ENCODE results near the gene SOD1.

DNA sequence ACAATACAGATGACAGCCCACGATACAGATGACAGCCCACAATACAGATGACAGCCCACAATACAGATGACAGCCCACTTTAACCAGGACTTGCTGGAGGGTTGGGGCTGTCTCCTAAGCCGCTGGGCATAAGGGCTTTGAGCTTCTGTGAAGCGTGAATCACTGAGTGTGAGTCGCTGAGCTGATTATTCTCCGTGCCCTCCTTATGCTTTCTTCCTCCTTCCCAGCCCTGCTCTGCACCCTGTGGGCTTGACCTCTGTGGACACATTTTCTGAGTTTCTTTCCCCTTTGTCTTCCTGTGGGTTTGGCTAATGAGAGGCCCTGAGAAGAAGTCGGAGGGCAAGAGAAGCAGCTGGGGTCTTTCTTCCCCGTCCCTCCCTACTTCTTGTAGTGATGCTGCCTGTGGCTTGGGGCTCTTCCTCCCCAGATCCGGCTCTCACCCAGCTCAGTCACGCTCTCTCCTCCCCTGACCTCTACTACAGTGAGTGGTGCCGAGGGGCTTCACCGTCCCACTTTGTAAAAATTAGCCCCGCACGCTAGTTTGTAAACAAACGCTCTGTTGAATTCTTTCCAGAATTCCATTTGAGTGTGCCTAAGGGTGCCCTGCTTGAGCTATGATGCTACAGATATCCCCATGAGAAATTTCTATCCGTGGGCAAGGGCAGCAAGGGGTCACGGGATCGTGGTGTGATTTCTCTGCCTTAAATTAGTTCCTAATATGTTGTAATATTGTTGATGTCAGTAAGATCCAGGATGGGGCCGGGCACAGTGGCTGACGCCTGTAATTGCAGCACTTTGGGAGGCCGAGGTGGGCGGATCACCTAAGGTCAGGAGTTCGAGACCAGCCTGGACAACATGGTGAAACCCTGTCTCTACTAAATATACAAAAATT lies 46.4 kb upstream of the SOD1 start:
- no peak for TF ChIP-seq POLR2AphosphoS5 (IDR thresholded peaks at IDR 0.05; ENCODE audit: insufficient read depth in 1 of 2, low read depth in 1 of 2)
- TF ChIP-seq POLR2A (IDR thresholded peaks at IDR 0.05), result no peak
- TF ChIP-seq, protein P1, sequence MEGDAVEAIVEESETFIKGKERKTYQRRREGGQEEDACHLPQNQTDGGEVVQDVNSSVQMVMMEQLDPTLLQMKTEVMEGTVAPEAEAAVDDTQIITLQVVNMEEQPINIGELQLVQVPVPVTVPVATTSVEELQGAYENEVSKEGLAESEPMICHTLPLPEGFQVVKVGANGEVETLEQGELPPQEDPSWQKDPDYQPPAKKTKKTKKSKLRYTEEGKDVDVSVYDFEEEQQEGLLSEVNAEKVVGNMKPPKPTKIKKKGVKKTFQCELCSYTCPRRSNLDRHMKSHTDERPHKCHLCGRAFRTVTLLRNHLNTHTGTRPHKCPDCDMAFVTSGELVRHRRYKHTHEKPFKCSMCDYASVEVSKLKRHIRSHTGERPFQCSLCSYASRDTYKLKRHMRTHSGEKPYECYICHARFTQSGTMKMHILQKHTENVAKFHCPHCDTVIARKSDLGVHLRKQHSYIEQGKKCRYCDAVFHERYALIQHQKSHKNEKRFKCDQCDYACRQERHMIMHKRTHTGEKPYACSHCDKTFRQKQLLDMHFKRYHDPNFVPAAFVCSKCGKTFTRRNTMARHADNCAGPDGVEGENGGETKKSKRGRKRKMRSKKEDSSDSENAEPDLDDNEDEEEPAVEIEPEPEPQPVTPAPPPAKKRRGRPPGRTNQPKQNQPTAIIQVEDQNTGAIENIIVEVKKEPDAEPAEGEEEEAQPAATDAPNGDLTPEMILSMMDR (IDR thresholded peaks at IDR 0.05), result no peak

All from vagina (tissue), 2 donors.